Activated naive CD8-positive, alpha-beta T cell treated with anti-CD3 and anti-CD28 coated beads, Interleukin-2, amount 10 ng/mL, durations not matched to agents 7 days and 5 days (primary cell): Measurements from ENCODE around the gene ZNF646. TPM values are rescaled to one million over a fixed set of nuclear protein-coding genes. Genes with fewer than 3 reads are reported as not detected.

Experiments
- ATAC-seq: fragments of 150-1000 bp; cut with Tn5 transposase; one replicate; pipeline ENCODE4 v1.10.0; 2021; ENCODE audit warnings: low read depth, moderate library complexity
- POLR2A ChIA-PET: fragments of 350-600 bp; sonication (Branson Sonifier 250); formaldehyde crosslinking; loops from one replicate; lab custom pipeline; 2021; ENCODE audit warnings: antibody characterized with exemption; lab: Charles Lee
- DNase-seq: peaks from one replicate; pipeline ENCODE4 v3.0.0; 2021
- H3K27ac Mint-ChIP-seq: one replicate; pipeline ENCODE4 v1.8.0; 2022; ENCODE audit warnings: mild to moderate bottlenecking, mixed read lengths
- H3K27me3 Mint-ChIP-seq: one replicate; pipeline ENCODE4 v1.8.0; 2022; ENCODE audit warnings: mild to moderate bottlenecking, moderate library complexity, mixed read lengths
- H3K36me3 Mint-ChIP-seq: one replicate; pipeline ENCODE4 v1.8.0; 2021; ENCODE audit warnings: mild to moderate bottlenecking, mixed read lengths
- H3K4me1 Mint-ChIP-seq: one replicate; pipeline ENCODE4 v1.8.0; 2021; ENCODE audit warnings: mixed read lengths
- H3K4me3 Mint-ChIP-seq: one replicate; pipeline ENCODE4 v1.8.0; 2022; ENCODE audit warnings: mild to moderate bottlenecking, moderate library complexity, mixed read lengths
- H3K9me3 Mint-ChIP-seq: one replicate; pipeline ENCODE4 v1.8.0; 2021; ENCODE audit warnings: mixed read lengths
- total RNA-seq, 2 experiments: library from RNA; stranded (reverse); gene quantifications; one replicate each; pipeline ENCODE4 v1.2.3, GENCODE V29; 2021

Gene ZNF646
- total RNA-seq, 2 experiments from 2014 or later: 37.3 to 38.7 TPM

DNA sequence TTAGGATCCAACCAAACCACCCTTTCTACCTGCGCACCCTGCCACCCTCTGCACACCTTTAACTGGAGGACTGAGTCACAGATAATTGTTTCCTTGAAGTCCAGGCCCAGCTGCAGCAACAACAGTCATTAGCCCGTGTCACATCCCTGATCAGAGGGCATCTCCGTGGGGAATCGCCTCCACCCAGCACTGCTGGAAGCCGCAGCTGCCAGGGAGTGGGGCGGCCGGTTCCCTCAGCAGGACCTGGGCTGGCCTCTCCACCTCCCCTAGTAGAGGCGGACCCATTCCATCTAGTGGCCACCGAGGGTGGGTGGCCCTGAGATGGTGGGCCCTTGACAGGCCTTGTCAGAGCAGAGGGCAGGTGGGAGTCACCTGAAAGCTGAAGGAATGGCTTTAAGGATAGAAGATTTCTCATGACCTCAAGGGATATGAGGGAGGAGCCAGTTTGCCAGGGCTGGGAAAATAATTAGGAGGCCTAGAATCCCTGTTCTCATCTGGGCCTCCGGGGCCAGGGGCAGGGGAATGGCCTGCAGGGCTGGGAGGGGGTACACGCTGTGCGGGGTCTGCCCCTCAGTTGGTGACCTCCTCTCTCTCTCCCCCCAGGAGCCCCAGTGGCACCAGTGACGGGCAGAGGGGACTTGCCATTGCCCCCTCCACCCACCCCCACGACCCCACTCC lies 8.3 kb downstream of the ZNF646 start:
- no peak for ATAC-seq
- Mint-ChIP-seq H3K27ac (peak overlapping the region; percentile 63), H3K36me3 (peaks cover 16% of the 10 kb centered on the region)

DNA sequence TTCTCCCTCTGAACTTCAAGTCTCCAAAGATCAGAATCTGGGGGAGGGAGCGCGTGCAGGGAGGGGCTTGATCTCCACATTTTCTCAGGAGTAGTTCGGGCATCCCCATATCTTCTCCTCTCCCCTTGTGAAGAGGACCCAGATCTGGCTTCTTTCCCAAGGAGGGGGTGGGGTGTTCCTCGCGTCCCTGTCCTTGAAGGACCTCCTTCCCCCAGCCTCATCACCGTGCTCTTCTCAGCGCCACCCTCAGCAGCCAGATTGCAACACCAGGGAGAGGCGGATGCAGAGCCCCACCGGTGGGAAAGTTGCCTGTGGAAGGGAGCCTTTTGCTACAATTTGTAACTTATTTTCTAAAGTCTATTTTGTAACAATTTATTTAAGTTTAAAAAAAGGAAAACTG lies 8.9 kb downstream of the ZNF646 start:
- Mint-ChIP-seq H3K4me1 (peaks cover 11% of the 10 kb centered on the region), H3K9me3 (no peaks in the 10 kb centered on the region), H3K36me3 (peaks cover 11% of the 10 kb centered on the region), H3K4me3 (no peak overlapping the region), H3K27ac (no peak overlapping the region), H3K27me3 (no peaks in the 10 kb centered on the region)
- POLR2A ChIA-PET: no interaction called here
- DNase-seq (no peak), ATAC-seq (no peak)

More for the DNA sequence above, 8.3 kb downstream of the ZNF646 start:
- H3K27me3 Mint-ChIP-seq: no peaks in the 10 kb centered on the region
- DNase-seq: no peak
- H3K4me1 Mint-ChIP-seq: peaks cover 14% of the 10 kb centered on the region
- POLR2A ChIA-PET: no interaction called here
- H3K4me3 Mint-ChIP-seq: no peak overlapping the region
- no peaks in the 10 kb centered on the region for H3K9me3 Mint-ChIP-seq

DNA sequence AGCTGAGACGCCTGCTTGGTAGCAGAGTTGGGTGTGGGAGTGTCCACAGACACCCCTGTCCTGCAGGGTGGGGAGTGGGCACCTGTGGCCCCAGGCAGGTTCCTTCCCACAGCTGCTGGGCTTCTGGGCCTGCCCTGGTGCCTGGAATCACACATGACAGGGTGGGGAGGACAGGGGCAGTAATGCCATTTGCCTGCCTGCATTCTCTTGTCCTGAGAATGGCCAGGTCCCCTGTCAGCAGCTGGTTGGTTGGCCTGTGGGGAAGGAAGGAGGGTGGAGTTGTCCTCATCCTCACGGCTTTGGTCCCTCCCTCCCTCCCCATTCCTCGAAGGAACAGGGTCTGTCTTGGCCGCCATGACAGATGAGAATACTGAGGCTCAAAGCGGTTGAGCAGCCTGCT lies 9.3 kb downstream of the ZNF646 start:
- Mint-ChIP-seq H3K27ac (no peak overlapping the region), H3K4me1 (peaks cover 10% of the 10 kb centered on the region), H3K36me3 (peaks cover 8% of the 10 kb centered on the region), H3K4me3 (no peak overlapping the region), H3K27me3 (no peaks in the 10 kb centered on the region), H3K9me3 (no peaks in the 10 kb centered on the region)
- ATAC-seq: no peak
- no peak for DNase-seq
- POLR2A ChIA-PET: interaction anchor here (1.1 kb wide), 1 partner anchor 28 kb away, joined by 3 read pairs; no protein-coding TSS in a partner anchor

GRCh38 chr16:31083981-31084380 lies 9.8 kb downstream of the ZNF646 start:
- DNase-seq (no peak), ATAC-seq (no peak)
- no peaks in the 10 kb centered on the region for H3K27me3 Mint-ChIP-seq
- peaks cover 10% of the 10 kb centered on the region for H3K4me1 Mint-ChIP-seq
- POLR2A ChIA-PET: interaction anchor here (1.1 kb wide), 1 partner anchor 29 kb away, joined by 3 read pairs; no protein-coding TSS in a partner anchor
- no peak overlapping the region for H3K4me3 Mint-ChIP-seq
- H3K36me3 Mint-ChIP-seq: peaks cover 8% of the 10 kb centered on the region
- no peaks in the 10 kb centered on the region for H3K9me3 Mint-ChIP-seq
- no peak overlapping the region for H3K27ac Mint-ChIP-seq

GRCh38 chr16:31084584-31085302 lies 10.5 kb downstream of the ZNF646 start:
- DNase-seq: no peak
- Mint-ChIP-seq H3K9me3 (no peaks in the 10 kb centered on the region), H3K27me3 (no peaks in the 10 kb centered on the region), H3K4me1 (peaks cover 8% of the 10 kb centered on the region), H3K27ac (peak overlapping the region; percentile 16), H3K36me3 (peaks cover 5% of the 10 kb centered on the region), H3K4me3 (no peak overlapping the region)
- peak; percentile 9 for ATAC-seq
- POLR2A ChIA-PET: interaction anchor here (0.6 to 1.1 kb wide), 4 partner anchors 9 to 48 kb away, joined by 3 to 5 read pairs (median 3); partner anchors contain the start of gene VKORC1

- POLR2A ChIA-PET: interaction anchor here (1.0 kb wide), 2 partner anchors 9 to 10 kb away, joined by 3 to 5 read pairs; partner anchors contain the start of gene VKORC1
- H3K9me3 Mint-ChIP-seq: no peaks in the 10 kb centered on the region
- H3K27ac Mint-ChIP-seq: peak overlapping the region; percentile 16
- H3K36me3 Mint-ChIP-seq: peaks cover 5% of the 10 kb centered on the region
- H3K4me3 Mint-ChIP-seq: no peak overlapping the region
- H3K27me3 Mint-ChIP-seq: no peaks in the 10 kb centered on the region
- H3K4me1 Mint-ChIP-seq: peaks cover 8% of the 10 kb centered on the region
- ATAC-seq (no peak), DNase-seq (no peak)
Observed at GRCh38 chr16:31085411-31085810, 11.2 kb downstream of the ZNF646 start.

- H3K27ac Mint-ChIP-seq: no peak overlapping the region
- POLR2A ChIA-PET: no interaction called here
- no peak overlapping the region for H3K4me3 Mint-ChIP-seq
- H3K9me3 Mint-ChIP-seq: no peaks in the 10 kb centered on the region
- no peaks in the 10 kb centered on the region for H3K27me3 Mint-ChIP-seq
- ATAC-seq (no peak), DNase-seq (no peak)
- H3K4me1 Mint-ChIP-seq: peaks cover 8% of the 10 kb centered on the region
- peaks cover 7% of the 10 kb centered on the region for H3K36me3 Mint-ChIP-seq
Observed at GRCh38 chr16:31085873-31086628, 11.8 kb downstream of the ZNF646 start.

DNA sequence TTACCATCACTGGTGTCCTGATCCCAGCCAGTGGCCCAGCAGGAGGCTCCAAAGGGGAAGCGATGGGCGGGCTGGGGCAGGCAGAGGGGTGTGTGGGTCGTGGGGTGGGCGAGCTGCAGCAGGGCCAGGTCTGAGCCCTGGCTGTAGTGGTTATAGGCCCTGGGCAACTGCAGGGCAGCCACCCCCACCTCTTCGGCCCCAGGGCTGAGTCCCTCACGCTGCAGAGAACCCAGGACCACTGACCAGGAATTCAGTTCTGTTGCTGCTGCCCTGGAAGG lies 12.3 kb downstream of the ZNF646 start:
- H3K4me1 Mint-ChIP-seq: peaks cover 8% of the 10 kb centered on the region
- ATAC-seq: no peak
- peaks cover 7% of the 10 kb centered on the region for H3K36me3 Mint-ChIP-seq
- no peak overlapping the region for H3K27ac Mint-ChIP-seq
- no peak overlapping the region for H3K4me3 Mint-ChIP-seq
- POLR2A ChIA-PET: no interaction called here
- DNase-seq: no peak
- no peaks in the 10 kb centered on the region for H3K27me3 Mint-ChIP-seq
- H3K9me3 Mint-ChIP-seq: no peaks in the 10 kb centered on the region

GRCh38 chr16:31087481-31087880 lies 13.3 kb downstream of the ZNF646 start:
- H3K27me3 Mint-ChIP-seq: no peaks in the 10 kb centered on the region
- peaks cover 6% of the 10 kb centered on the region for H3K36me3 Mint-ChIP-seq
- H3K4me1 Mint-ChIP-seq: peaks cover 5% of the 10 kb centered on the region
- H3K9me3 Mint-ChIP-seq: no peaks in the 10 kb centered on the region
- POLR2A ChIA-PET: no interaction called here
- H3K27ac Mint-ChIP-seq: no peak overlapping the region
- no peak overlapping the region for H3K4me3 Mint-ChIP-seq
- DNase-seq (no peak), ATAC-seq (no peak)

DNA sequence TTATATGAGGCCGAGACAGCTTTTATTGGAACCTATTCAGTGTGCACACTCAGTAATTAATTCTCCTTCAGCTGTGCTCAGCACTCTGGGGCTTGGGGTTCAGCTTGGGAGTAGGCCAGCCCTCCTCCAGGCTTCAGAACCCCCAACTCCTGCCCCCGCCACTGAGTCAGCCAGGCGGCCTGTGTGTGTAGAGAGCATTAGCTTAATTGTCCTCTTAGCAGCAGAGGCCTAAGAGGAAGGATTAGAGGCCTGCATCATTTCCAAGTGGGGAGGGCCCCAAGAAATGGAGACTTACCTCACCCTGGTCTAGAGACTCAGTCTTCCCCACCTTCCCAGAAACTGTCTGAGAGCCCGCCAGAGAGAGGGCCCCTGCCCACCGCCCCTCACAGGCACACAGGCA lies 13.7 kb downstream of the ZNF646 start:
- peaks cover 7% of the 10 kb centered on the region for H3K36me3 Mint-ChIP-seq

GRCh38 chr16:31088459-31089183 lies 14.4 kb downstream of the ZNF646 start, which contains the start of gene PRSS53:
TSS of gene PRSS53 (minus strand) at chr16:31088943. CDS start at chr16:31088809, 134 bp downstream.
- no peak within 1 kb of the TSS for H3K4me3 Mint-ChIP-seq
- H3K27ac Mint-ChIP-seq: peak within 1 kb of the TSS; percentile 25
- ATAC-seq (no peak), DNase-seq (no peak)
- H3K27me3 Mint-ChIP-seq: no peaks in the 10 kb centered on the region
- POLR2A ChIA-PET: no interaction called here
- no peaks in the 10 kb centered on the region for H3K9me3 Mint-ChIP-seq
- peaks cover 13% of the 10 kb centered on the region for H3K4me1 Mint-ChIP-seq
- H3K36me3 Mint-ChIP-seq: peaks cover 7% of the 10 kb centered on the region

More for the DNA sequence above, 13.7 kb downstream of the ZNF646 start:
- no peak overlapping the region for H3K4me3 Mint-ChIP-seq
- no peaks in the 10 kb centered on the region for H3K9me3 Mint-ChIP-seq
- H3K4me1 Mint-ChIP-seq: peaks cover 10% of the 10 kb centered on the region
- ATAC-seq (no peak), DNase-seq (no peak)
- H3K27me3 Mint-ChIP-seq: no peaks in the 10 kb centered on the region
- H3K27ac Mint-ChIP-seq: no peak overlapping the region
- POLR2A ChIA-PET: no interaction called here

DNA sequence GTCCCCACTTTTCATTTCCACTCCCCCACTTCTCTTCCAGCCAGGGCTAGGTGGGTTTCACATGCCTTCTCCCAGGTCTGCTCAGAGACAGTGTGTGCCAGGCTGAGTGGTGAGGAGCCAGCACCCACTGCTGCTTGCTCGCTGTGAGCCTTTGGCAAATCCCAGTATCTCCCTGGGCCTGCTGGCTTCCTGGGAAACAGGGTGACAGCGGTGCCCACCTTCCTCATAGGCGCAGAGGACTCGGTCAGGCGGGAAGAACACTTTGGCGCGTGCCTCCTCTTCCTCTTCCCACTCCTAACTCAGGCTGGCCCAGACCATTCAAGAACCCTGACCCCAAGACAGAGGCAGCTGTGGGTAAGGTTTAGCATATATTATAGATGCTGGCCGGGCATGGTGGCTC lies 15.0 kb downstream of the ZNF646 start:
- Mint-ChIP-seq H3K4me3 (no peak overlapping the region), H3K36me3 (peaks cover 7% of the 10 kb centered on the region), H3K27ac (no peak overlapping the region), H3K27me3 (no peaks in the 10 kb centered on the region), H3K4me1 (peaks cover 13% of the 10 kb centered on the region), H3K9me3 (no peaks in the 10 kb centered on the region)
- DNase-seq: no peak
- POLR2A ChIA-PET: no interaction called here
- no peak for ATAC-seq

- Mint-ChIP-seq H3K27ac (no peak overlapping the region), H3K27me3 (no peaks in the 10 kb centered on the region), H3K4me1 (peaks cover 16% of the 10 kb centered on the region), H3K9me3 (no peaks in the 10 kb centered on the region), H3K4me3 (no peak overlapping the region), H3K36me3 (peaks cover 7% of the 10 kb centered on the region)
- no peak for ATAC-seq
- POLR2A ChIA-PET: no interaction called here
- DNase-seq: no peak
Observed at GRCh38 chr16:31090540-31090939, 16.3 kb downstream of the ZNF646 start.
